Rectal smooth muscle tissue (tissue), 1 donor: ENCODE data around the gene PPP3R2.
"Not testable (repeated sequence)": the region's sequence is repeated elsewhere in the genome, so short reads cannot be mapped to it uniquely, and the experiment has no call there.

Source experiments
- H3K27ac ChIP-seq: one replicate; pipeline ENCODE4 v1.7.0; 2013; ENCODE audit warnings: low read depth, low read length, inconsistent platforms
- H3K27me3 ChIP-seq: one replicate; pipeline ENCODE4 v1.7.0; 2013; ENCODE audit warnings: low read length; ENCODE audit not compliant: control insufficient read depth, insufficient read depth
- H3K36me3 ChIP-seq: one replicate; pipeline ENCODE4 v1.7.0; 2013; ENCODE audit warnings: low read length; ENCODE audit not compliant: control insufficient read depth, insufficient read depth
- H3K4me1 ChIP-seq: one replicate; pipeline ENCODE4 v1.7.0; 2013; ENCODE audit warnings: low read length; ENCODE audit not compliant: control insufficient read depth, insufficient read depth
- H3K4me3 ChIP-seq: one replicate; pipeline ENCODE4 v1.7.0; 2013; ENCODE audit warnings: low read length
- H3K9ac ChIP-seq: one replicate; pipeline ENCODE4 v1.7.0; 2013; ENCODE audit warnings: low read length

PPP3R2 gene

DNA sequence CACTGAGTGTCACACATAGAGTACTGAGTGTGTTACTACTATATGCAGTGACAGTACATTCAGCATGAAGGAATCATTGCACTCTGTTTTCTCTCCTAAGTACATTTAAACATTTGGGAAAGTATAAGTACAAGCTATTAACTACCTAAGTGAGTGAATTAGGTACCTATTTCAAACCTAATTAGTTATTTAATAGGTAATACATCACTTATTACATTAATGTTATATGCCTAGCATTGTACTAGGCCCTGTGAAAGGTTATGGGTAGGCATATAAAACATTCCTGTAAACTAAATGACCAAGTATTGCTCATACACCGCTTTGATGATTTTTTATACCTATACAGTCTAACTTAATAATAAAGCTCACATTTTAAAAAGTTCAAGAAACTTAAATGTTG lies 25.7 kb upstream of the PPP3R2 start:
- no peaks in the 10 kb centered on the region for H3K27me3 ChIP-seq
- H3K9ac ChIP-seq: no peak overlapping the region
- no peaks in the 10 kb centered on the region for H3K4me1 ChIP-seq
- H3K4me3 ChIP-seq: no peak overlapping the region
- H3K36me3 ChIP-seq: no peaks in the 10 kb centered on the region
- H3K27ac ChIP-seq: no peak overlapping the region

DNA sequence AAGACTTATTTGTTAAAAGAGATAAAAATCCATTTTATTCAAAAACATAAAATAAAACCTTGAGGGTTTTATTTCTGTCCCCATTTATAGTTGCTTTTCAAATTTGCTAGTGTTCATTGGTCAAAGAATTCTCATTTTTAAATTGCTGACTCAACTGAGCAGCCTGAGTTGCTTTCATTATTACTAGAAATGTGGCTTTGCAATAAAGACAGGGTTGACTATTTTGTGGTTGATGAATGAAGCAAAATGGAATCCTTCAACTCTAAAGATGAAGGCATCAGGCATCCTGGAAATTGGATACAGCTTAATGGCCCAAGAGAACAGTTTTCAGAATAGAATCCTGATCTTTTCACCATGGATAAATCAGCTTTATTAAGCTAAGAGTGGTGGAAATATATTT lies 23.9 kb upstream of the PPP3R2 start:
- no peak overlapping the region for H3K9ac ChIP-seq
- H3K4me1 ChIP-seq: no peaks in the 10 kb centered on the region
- H3K27me3 ChIP-seq: no peaks in the 10 kb centered on the region
- no peaks in the 10 kb centered on the region for H3K36me3 ChIP-seq
- no peak overlapping the region for H3K27ac ChIP-seq
- no peak overlapping the region for H3K4me3 ChIP-seq

DNA sequence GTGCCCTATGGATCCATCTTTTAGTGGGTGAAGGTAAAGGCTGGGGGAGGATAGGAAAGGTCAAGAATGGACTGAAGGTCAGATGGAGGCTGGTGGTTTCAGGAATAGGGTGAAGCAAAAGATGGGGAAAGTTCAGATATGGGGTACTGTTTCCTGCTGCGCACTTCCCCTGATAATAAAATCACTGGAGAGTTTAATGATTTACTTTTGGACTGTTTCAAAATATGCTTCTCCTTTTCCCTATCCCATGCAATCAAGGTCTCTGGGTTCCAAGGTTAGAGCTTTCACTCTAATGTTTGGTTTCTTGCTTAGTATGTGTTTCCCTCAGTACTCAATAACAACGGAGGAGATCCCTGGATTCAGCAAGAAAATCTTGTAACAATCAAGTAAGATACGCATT lies 10.8 kb upstream of the PPP3R2 start:
- Histone ChIP-seq H3K4me1 (peaks cover 2% of the 10 kb centered on the region), H3K9ac (no peak overlapping the region), H3K4me3 (no peak overlapping the region), H3K27me3 (no peaks in the 10 kb centered on the region), H3K27ac (no peak overlapping the region), H3K36me3 (no peaks in the 10 kb centered on the region)

DNA sequence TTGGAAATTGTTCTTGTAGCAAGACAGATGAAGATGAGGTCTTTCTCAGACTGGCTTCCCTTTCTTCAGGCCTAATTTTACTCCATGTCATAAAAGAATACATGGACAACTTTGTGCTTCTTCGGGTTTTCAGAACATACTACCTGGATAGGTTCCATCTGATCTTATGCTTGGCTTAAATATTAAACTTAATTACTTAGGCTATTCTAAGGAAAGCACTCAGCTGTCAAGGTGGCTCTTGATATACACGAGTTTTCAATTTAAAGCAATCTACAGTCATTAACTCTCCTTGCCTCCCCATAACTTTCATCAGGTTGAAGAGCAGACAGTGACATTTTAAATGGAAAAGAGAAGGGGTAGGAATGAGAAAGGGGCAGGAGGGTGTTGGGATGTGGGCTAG lies 9.5 kb upstream of the PPP3R2 start:
- H3K4me3 ChIP-seq: no peak overlapping the region
- H3K4me1 ChIP-seq: peaks cover 2% of the 10 kb centered on the region
- H3K27me3 ChIP-seq: no peaks in the 10 kb centered on the region
- no peak overlapping the region for H3K27ac ChIP-seq
- H3K36me3 ChIP-seq: no peaks in the 10 kb centered on the region
- no peak overlapping the region for H3K9ac ChIP-seq

DNA sequence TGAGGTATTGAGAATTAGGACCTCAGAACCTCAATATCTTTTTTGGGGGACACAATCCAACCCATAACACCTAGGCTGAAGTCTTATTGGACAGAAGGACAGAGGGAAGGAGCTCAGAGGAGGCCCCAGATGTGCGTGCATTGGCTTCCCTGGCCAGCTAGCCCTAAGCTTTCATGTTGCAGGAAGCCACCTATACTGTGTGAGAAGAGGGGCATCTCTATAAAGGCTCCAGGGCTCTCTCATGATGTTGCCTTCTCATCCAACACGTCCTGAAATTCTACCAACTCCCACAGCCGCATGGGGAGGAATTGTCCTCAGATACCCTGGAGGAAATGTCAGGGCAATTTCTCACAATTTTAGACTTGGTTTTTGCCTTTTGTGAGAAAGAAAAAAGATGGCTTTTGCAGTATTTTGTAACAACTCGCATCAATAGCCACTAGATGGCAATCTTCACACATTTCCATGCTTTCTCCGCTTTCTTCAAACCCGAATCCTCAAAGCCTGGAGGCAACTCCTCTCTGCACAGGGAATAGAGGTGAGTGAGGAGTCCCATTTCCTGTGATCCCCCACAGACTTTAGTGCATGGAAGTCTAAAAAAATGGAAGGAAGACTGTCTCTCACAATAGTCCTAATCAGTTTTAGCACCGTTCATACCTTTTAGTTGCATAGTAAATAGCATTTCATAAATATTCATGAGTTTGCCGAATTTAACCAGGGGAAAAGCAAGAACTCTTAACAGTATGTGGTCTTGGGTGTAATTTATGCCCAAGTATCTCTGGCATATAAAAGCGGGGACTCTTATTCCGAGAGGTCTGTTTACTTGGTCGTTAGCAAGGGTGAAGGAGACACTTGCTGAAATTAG lies 7.4 kb upstream of the PPP3R2 start:
- Histone ChIP-seq H3K27ac (no peak overlapping the region), H3K4me3 (no peak overlapping the region), H3K4me1 (peaks cover 2% of the 10 kb centered on the region), H3K36me3 (no peaks in the 10 kb centered on the region), H3K9ac (no peak overlapping the region), H3K27me3 (no peaks in the 10 kb centered on the region)

DNA sequence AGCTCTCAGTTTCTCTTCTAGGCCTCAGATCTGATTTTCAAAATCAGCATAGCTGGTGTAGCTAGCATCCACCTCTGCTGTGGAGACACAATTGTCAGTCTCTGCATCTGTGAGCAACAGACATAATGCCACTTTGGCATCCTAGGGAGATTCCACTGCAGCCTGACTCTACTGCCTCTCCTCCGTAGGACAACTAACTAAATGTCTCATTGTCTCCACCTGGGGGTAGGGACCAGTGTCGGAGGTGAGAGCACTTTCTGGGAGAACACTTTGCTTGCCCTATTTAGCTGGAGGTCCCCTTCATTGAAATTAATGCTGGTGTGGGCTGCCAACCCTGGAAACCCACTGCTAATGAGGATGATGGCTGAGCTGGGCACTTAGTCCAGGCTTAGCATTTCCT lies 1.4 kb downstream of the PPP3R2 start:
- Histone ChIP-seq H3K4me1 (no peaks in the 10 kb centered on the region), H3K36me3 (no peaks in the 10 kb centered on the region), H3K27ac (no peak overlapping the region), H3K9ac (no peak overlapping the region), H3K27me3 (no peaks in the 10 kb centered on the region), H3K4me3 (no peak overlapping the region)

DNA sequence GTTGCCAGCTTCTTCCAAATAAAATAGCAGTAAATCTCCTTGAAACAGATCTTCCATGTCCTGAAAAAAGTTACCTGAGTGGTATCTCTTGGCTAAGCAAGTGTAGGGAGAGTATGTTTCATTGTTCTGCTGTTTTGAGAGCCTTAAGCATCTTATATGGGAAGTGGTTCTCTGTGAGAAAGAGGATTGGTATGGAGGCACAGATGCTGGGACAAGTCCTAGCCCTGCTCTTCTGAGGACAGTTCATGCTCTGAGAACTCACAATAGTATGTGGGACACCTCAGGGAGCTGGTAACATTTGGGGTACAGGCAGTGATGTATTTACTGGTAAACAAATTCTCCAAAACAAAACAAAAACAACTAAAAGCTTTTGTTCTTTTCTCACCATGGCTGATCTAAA lies 2.0 kb downstream of the PPP3R2 start:
- Histone ChIP-seq H3K27ac (no peak overlapping the region), H3K4me3 (no peak overlapping the region), H3K9ac (no peak overlapping the region), H3K4me1 (no peaks in the 10 kb centered on the region), H3K36me3 (no peaks in the 10 kb centered on the region), H3K27me3 (no peaks in the 10 kb centered on the region)

DNA sequence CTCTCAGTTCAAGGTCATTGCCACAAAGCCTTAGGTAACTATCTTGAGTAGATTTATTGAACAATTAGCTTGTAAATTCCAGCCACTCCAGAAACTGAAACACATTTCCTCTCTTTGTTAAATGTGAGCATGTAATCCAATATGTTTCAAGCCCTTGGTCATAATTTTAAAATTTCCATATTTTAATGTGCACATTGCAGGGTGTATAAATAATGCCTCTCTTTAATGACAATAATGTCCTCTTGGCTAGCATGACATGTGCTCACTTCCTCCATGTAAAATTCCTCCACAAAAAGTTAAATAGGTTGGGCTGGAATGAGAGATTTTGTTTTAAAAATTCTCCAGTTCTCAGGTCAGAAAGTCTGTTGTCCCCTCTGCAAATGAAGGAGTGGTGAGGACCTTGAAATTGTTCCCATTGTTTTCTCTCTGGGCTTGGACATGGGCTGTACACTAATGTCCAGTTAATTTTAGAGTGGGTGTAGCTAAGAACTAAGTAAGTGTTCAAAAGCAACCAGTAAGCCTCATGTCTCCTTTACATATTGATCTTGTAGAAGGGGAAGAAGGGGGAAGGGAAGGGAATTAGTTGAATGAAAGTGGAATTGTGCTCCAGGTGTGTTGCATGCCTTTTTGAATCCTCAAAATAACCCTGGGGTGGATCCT lies 2.9 kb downstream of the PPP3R2 start:
- H3K9ac ChIP-seq: no peak overlapping the region
- no peaks in the 10 kb centered on the region for H3K27me3 ChIP-seq
- no peak overlapping the region for H3K4me3 ChIP-seq
- H3K4me1 ChIP-seq: no peaks in the 10 kb centered on the region
- H3K27ac ChIP-seq: no peak overlapping the region
- H3K36me3 ChIP-seq: no peaks in the 10 kb centered on the region

DNA sequence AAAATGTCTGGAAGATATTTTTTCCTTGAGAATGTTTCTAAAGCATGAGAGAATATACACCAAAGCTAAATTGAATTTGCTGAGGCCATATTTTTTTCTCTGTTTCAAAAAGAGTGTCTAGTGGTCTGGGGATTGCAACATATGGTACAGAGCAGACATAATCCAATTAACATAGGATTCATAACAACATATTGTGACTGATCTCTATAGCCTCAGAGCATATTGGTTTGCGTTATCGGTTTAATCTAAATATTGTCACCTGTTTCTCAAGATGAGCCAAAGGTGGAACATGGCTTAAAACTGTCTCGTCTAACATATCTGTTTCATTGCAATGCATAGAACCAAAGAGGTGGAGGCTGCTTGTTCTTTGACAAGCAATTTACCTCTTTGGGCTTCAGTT lies 3.9 kb downstream of the PPP3R2 start:
- no peak overlapping the region for H3K4me3 ChIP-seq
- no peak overlapping the region for H3K9ac ChIP-seq
- H3K36me3 ChIP-seq: no peaks in the 10 kb centered on the region
- no peaks in the 10 kb centered on the region for H3K4me1 ChIP-seq
- H3K27me3 ChIP-seq: no peaks in the 10 kb centered on the region
- H3K27ac ChIP-seq: no peak overlapping the region

DNA sequence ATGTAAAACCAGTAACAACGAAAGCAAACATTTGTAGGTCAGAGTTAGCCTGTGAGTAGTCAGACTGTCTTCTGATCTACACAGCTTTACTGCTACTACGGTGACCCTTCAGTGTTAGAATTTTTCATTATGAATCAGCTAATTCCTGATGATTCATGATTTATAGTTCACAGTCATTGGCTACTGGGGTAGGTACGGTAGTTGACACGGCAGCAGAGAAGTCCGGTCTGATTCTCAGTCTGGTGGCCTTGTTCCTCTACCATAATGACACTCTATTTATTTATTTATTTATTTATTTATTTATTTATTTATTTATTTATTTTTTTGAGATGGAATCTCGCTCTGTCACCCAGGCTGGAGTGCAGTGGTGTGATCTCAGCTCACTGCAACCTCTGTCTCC lies 4.7 kb downstream of the PPP3R2 start:
- H3K4me1 ChIP-seq, H3K27me3 ChIP-seq, H3K4me3 ChIP-seq, H3K9ac ChIP-seq, H3K36me3 ChIP-seq, H3K27ac ChIP-seq: not testable (repeated sequence)

DNA sequence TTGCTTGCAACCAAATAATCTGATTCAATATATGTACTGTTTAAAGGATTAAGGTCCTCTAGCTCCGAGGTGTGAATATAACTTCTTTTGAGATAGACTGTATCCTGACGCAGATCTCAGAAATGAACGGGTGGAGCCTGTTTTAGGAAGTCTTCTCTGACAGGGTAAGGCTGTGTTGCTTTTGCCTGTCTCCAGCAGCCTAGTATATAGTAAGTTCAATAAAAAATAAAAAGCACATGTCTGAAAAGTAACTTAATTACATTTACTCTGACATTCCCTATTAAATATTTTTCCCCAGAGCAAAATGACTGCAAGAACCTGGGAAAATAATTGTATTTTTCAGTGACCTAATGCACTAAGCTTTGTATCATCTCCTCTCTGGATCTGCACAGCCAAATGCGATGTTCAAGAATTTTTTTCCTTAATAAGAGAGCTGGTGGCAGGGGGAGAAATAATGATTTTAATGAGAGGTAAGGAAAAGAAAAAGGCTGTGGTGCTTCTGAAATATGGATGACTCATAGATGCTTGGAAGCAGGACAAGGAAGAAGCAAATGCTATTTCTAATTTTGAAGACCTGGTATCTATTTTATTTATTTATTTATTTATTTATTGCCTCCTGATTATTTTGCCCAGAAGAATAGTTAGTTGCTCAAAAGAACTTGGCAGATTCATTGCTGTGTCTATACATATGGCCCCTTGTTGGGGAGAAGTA lies 7.3 kb downstream of the PPP3R2 start:
- Histone ChIP-seq H3K27me3 (no peaks in the 10 kb centered on the region), H3K9ac (no peak overlapping the region), H3K4me3 (no peak overlapping the region), H3K4me1 (no peaks in the 10 kb centered on the region), H3K27ac (no peak overlapping the region), H3K36me3 (no peaks in the 10 kb centered on the region)

DNA sequence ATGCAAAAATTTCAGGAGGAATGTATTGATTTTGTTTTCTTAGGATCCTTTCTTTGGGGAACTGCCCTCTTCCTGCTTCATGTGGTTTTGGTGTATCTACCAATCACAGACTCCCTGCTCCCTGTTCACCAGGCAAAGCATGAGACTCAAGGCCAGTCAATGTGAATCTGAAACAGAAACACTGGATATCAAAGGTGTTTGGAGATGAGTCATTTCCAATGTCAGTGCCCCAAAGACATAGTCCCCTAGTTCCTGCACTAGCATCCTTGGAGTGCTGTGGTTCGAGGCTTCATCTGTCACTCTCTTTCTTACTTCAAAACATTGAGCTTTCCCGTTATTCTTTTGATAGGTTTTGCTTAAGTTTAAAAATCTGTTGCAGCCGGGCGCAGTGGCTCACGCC lies 8.1 kb downstream of the PPP3R2 start:
- Histone ChIP-seq H3K9ac (no peak overlapping the region), H3K4me3 (no peak overlapping the region), H3K36me3 (no peaks in the 10 kb centered on the region), H3K27me3 (no peaks in the 10 kb centered on the region), H3K4me1 (no peaks in the 10 kb centered on the region), H3K27ac (no peak overlapping the region)
